GM18505 (cell line): ENCODE data around the gene FGF14.
"Not testable (repeated sequence)": the region's sequence is repeated elsewhere in the genome, so short reads cannot be mapped to it uniquely, and the experiment has no call there.

ENCODE experiments used
- ATAC-seq: cut with Tn5 transposase; IDR thresholded peaks from one replicate; pipeline ENCODE4 v1.9.1; 2021; ENCODE audit not compliant: unreplicated experiment
- POLR2A ChIP-seq: IDR thresholded peaks from 4 replicates; pipeline ENCODE4 v1.6.1; 2011; ENCODE audit warnings: borderline replicate concordance; ENCODE audit not compliant: insufficient read depth, insufficient read length; ENCODE audit errors: extremely low read depth

The FGF14 gene

GRCh38 chr13:101868585-101869469 lies 533.0 kb downstream of the FGF14 start:
- TF ChIP-seq POLR2A = no peak
- ATAC-seq = no peak

DNA sequence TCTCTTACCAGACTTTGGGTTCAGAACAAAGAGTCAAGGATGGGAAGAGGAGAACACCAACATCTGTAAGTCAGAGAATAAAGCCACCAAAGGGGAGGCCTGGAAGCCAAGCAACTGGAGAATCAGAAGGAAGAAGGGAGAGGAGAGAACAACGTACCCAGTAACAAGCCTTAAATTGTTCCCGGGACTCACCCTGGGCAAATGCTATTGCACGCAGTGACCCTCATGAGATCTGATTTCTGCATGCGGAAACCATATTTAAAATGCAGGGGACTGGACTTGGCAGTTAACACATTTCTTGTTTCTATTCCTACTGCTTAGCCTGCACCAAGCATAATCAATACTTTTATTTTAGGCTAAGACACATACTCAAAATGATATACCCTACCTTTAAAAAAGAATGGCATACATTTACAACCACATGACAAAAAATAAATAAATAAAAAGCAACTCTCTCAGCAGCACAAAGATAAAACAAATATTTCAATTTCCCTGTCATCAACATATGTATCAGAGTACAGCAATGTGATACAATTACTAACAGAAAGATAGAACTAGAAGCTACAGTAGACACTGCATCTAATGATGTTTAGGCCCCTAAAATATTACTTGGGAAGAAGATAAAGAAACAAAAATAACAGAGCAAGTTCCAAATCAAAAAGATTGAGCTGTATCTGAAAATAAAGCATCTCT lies 534.8 kb downstream of the FGF14 start:
- no peak for TF ChIP-seq POLR2A
- ATAC-seq = no peak

GRCh38 chr13:101858860-101859259 lies 543.0 kb downstream of the FGF14 start:
- ATAC-seq = no peak
- TF ChIP-seq POLR2A = no peak

DNA sequence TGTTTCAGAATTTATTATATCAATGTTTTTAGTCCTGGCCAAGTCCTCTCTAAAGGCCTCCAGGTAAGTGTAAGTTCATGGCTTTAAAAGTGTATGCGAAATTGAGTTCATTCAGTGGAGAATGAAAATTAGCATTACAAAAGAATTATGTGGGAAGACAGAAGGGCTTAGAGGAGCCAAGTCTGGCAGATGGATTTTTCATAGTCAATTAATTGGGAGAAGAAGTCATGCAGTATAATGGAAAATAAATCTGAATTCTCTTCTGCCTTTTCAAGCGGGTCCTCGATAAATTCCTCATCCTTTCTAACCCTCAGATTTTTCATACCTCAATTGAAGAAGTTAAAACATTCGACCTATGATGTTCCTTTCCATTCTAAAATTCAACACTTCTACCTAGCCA lies 555.1 kb downstream of the FGF14 start:
- no peak for TF ChIP-seq POLR2A
- no peak for ATAC-seq

- TF ChIP-seq POLR2A = no peak
- no peak for ATAC-seq
These were observed 555.6 kb downstream of the FGF14 start for GRCh38 chr13:101846249-101846648.

GRCh38 chr13:101845245-101846020 lies 556.4 kb downstream of the FGF14 start:
- TF ChIP-seq POLR2A = no peak
- no peak for ATAC-seq

DNA sequence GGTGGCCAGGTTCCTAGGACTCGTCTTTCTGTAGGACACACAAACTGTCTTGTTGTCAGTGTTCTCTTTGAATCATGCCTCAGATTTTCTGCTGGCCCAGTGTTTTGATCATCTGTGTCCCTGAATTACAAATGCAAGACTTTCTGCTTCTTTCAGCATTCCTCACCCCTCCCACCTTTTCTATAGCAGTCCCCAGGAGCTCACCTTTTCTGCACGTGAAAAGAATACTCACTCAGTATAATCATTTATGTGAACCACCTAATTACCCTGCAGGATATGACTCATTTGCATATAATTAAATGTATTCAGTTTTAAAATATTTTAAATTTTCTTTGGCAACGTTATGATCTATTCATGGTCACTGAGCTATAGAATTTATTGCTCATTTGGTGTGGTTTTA lies 560.1 kb downstream of the FGF14 start:
- no peak for ATAC-seq
- TF ChIP-seq POLR2A = no peak

GRCh38 chr13:101838323-101838722 lies 563.5 kb downstream of the FGF14 start:
- TF ChIP-seq POLR2A = no peak
- no peak for ATAC-seq

GRCh38 chr13:101837778-101838177 lies 564.1 kb downstream of the FGF14 start:
- ATAC-seq = not testable (repeated sequence)

DNA sequence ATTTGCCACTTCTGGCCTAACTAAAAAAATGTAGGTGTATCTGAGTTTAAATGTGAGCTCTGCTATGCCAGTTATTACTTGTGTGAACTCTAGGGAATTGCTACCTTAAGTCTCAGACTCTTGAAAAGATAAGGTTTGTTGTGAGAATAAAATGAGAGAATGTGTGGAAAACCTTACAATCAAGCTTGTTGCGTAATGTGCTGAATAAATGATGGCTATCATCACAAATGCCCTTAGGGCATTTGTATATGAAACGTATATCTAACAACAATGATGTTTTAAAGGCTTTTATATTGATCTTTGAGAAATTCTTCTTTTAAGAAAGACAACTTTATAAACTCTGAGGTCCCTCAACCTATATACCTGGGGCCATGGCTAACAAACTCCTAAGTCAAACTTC lies 564.6 kb downstream of the FGF14 start:
- no peak for TF ChIP-seq POLR2A
- ATAC-seq = no peak

DNA sequence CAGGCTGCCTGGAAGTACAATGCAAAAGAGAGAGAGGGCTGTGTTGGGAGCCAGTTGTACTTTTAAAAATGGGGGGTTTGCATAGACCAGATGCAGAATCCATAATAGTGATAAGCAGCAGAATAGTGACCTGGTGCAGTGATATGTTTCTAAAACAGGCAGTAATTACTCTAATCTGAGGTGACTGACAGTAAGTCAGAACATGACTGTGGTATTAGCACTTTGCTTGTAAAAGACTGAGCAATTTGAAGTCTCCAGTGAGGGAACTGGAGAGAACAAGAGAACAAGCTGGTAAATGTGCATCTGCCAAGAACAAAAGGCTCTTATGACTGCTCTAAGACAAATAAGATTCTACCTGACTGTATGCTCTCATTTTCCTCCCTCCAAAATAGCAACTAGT lies 565.9 kb downstream of the FGF14 start:
- ATAC-seq = no peak
- no peak for TF ChIP-seq POLR2A

- no peak for TF ChIP-seq POLR2A
- ATAC-seq = no peak
These were observed 568.2 kb downstream of the FGF14 start for GRCh38 chr13:101833671-101834070.

DNA sequence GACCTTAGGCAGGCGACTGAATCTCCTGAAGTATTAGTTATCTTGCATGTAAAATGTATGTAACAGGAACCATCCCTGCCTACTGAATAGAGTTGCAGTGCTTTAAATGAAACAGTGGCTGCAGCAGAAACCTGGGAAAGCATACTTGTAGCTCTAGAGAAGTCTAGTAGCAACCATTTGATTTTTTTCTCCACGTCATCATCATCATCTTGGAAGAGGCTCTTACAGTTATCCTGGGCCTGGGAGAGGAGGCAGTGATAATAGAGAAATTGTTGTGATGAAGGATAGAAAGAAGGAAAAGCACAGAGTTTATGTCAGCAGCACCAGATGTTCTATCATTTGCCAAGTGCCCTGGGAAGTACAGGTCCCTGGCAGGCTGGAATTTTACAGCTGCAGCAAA lies 571.8 kb downstream of the FGF14 start:
- no peak for TF ChIP-seq POLR2A
- no peak for ATAC-seq
